D341Med (cell line): ENCODE data around the gene CDC37L1.
"Not testable (repeated sequence)": the region's sequence is repeated elsewhere in the genome, so short reads cannot be mapped to it uniquely, and the experiment has no call there.

Source experiments
- DNase-seq: peaks from one replicate; pipeline ENCODE4 v3.0.0; 2012; ENCODE audit warnings: low spot score

The CDC37L1 gene

DNA sequence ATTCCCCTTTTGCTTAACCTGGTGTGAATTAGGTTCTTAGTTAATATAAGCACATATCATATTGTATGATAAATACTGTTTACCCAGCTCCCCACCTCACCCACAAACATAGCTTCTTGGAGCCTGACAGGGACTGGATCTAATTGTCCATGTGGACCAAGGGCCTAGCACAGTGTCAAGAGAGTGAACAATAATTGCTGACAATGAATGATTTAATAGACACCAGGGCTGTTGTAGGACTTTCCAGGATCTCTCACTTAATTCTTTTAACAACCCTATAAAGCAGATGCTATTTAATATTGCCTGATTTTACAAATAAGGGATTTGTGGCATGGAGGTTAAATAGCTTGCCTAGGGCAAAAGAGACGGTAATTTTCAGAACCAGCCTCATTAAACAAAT is 36.8 kb downstream of the CDC37L1 start:
- DNase-seq = no peak

DNA sequence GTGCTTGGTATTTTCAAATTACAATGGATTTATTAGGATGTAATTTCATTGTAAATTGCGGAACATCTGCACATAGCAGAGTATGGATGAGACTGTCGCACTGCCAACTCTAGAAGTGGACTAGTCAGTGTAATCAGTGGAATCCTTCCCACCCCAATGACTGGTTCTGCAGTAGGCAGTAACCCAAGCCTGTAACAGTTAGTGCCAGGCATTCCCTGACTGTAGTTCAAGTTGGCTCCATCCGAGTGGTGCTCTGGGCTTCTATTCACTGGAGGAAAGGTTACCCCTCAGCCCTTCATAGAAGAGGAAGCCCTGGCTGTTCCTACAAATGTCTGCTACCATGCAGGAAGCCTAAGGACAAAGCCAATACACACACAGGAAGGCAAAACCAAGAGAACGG is 38.4 kb downstream of the CDC37L1 start:
- no peak for DNase-seq

DNA sequence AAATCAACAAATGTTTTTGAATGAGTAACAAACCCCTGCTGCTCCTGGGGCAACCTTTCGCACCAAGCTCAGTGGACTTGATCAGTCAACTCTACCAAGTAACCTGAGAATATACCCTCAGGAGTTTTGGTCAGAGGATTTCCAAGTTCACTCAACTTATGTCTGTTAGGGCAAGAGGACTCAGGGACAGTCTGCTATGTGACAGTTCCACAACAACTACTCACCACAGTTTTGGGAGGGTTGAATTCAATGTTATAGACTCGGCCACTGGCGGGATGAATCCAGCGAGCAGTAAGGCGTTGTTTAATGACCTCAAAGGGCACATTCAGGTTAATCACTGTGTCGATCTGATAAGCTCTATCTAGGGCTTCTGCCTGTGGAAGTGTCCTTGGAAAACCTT is 39.5 kb downstream of the CDC37L1 start:
- DNase-seq = no peak

DNA sequence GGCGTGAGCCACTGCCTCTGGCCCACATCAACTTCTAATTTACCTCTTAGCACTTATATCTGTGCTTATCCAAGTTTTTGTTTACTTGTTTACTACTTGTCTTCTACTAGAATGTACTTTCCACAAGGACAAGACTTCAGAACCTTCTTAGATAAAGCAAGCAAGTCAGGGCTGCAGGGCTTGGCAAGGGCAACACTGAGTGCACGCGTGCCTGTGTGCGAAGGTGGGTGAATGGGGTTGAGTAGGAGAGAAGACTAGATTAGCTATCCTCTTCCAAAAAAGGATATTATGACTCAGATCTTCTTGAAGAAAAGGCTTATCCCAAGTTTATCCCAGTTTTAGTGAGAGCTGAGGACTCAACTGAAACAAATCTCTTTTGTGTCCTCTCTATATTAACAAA is 42.4 kb downstream of the CDC37L1 start:
- DNase-seq = no peak

DNA sequence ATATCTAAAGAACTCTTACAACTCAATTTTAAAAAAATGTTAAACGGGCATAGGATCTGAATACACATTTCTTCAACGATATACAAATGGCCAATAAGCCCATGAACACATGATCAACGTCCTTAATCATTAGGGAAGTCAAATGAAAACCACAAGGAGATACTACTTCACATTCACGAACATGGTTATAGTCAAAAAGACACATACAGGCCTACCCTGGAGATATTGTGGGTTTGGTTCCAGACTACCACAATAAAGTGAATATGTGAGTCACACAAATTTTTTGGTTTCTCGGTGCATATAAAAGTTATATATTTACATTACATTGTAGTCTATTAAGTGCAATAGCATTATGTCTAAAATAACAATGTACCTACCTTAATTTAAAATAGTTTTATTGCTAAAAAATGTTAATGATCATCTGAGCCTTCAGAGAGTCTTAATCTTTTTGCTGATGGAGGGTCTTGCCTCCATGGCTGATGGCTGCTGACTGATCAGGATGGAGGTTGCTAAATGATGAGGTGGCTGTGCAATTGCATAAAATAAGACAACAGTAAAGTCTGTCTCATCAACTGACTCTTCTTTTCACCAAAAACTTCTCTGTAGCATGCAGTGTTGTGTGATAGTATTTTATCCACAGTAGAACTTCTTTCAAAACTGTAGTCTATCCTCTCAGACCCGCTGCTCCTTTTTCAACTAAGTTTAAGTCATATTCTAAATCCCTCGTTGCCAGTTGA is 46.5 kb downstream of the CDC37L1 start:
- DNase-seq = no peak

DNA sequence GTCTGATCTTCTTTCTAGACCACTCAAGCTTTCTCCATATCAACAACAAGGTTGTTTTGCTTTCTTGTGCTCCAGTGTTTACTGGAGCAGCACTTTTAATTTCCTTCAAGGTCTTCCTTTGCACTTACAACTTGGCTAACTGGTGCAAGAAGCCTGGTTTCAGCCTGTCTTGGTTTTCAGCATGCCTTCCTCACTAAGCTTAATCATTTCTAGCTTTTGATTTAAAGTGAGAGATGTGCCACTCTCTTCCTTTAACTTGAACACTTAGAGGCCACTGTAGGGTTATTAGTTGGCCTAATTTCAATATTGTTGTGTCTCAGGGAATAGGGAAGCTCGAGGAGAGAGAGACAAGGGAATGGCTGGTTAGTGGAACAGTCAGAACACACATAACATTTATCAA is 48.2 kb downstream of the CDC37L1 start:
- no peak for DNase-seq

DNA sequence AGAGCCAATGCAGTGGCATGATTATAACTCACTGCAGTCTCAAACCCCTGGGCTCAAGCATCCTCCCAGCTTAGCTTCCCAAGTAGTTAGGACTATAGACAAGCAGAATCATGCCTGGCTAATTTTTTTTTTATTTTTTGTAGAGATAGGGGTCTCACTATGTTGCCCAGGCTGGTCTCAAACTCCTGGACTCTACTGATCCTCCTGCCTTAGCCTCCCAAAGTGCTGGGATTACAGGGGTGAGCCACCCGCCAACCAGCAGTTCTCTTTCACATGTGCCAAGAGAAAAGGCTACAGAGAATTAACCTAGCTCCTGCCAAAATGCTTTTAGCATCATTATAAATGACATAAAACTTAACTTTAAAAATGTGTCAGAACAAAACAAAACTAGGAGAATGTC is 53.5 kb downstream of the CDC37L1 start:
- DNase-seq = no peak

DNA sequence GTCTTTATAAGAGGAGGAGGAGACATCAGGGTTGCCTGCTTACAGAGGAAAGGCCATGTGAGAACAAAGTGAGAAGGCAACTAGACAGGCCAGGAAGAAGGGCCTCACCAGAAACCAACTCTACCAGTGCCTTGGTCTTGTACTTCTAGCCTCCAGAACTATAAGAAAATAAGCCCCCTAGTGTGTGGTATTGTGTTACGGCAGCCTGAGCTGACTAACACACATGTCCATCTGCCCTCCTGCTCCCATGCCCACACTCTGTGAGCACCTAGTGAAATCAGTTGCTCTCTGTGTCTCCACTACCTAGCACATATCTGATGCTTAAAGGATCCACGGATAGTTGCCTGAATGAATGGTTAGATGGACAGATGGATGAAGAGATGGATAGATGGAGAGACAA is 54.8 kb downstream of the CDC37L1 start:
- no peak for DNase-seq

DNA sequence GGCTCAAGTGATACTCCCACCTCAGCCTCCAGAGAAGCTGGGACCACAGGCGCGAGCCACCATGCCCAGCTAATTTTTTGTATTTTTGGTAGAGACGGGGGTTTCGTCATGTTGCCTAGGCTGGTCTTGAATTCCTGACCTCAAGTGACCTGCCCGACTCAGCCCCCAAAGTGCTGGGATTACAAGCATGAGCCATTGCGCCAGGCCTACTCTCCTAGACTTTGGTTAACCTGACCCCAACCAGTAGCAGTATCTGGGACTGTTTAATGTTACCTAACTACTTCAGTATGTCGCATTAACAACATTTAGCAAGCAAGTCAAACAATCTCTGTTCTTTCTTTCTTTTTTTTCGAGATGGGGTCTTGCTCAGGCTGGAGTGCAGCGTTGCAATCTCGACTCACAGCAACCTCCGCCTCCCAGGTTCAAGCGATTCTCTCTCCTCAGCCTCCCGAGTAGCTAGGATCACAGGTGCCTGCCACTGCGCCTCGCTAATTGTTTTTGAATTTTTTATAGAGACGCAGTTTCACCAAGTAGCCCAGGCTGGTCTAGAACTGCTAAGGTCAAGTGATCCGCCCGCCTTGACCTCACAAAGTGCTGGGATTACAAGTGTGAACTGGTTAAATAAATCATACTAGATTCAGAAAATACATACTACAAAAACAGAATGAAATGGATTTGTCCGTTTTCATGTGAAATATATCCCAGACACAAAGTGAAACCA is 59.7 kb downstream of the CDC37L1 start:
- no peak for DNase-seq

DNA sequence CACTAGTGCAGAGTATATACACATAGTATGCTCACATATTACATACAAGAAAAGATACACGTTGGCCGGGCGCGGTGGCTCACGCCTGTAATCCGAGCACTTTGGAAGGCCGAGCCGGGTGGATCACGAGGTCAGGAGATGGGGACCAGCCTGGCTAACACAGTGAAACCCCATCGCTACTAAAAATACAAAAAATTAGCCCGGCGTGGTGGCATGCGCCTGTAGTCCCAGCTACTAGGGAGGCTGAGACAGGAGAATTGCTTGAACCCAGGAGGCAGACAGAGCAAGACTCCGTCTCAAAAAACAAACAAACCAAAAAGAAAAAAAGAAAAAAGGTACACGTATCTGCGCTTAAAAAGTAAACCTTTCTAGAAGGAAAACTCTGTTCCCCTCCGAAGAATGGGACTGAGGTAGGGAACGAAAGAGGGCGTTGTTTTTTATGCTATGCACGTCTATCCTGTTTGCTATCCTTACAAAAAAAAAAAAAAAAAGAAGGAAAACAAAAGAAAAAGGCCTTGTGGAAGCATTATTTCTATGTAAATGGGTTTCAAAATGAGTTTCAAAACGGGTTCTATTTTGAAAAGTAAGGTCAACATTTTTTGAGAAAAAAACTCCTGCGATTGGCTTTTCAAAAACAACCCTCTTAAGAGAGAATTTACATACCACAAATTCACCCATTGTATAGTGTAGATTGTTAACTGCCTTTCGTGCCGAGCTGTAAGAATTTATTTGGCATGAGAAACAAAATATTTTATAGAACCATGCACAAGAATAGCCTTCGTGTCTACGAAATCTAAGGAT is 60.4 kb downstream of the CDC37L1 start:
- no peak for DNase-seq

DNA sequence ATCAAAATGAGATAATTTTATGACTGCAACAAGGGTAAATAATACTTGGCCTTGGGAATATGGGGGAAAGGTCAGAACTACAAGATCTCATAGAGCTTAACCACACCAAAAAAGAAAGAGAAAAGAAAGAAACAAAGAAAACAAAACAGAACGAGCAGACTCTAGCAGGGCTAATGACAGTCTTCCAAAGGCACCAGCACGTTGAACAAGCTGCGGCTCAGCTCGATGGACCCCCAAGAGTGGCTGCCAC is 60.9 kb downstream of the CDC37L1 start:
- DNase-seq = no peak

DNA sequence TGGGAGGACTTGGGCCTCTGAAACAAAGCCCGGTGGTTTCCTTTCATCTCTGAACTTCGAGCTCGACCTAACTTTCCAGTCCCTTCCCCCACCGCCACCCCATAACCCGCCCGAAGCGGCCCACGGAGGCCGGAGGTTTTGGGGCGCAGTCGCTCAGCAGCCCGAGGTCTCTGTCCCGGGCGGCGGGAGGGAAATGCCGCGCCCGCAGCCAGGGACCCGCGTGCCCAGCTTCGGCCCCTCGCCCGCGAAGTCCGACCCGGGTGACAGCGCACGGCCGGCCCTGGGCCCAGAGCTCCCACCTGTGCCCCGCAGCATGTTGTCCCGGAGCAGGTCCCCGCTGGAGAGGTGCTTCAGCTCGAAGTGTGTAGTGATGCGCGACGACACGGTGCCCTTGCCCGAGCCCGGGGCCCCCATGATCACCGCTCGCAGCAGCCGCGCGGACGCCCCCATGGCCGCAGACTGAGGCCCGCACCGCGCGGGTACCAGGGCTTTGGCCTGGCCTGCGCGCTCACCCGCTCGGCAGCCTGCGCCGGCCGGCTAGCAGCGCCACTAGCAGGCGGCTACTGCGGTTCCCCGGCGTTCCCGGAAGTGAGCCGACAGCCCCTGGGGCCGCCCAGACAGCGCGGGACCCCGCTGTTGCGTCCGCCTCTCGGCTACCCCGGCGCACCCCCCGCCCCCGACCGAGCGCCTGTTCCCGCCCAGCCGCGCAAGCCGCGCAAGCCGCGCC is 61.4 kb downstream of the CDC37L1 start, which contains the start of gene AK3:
AK3 (minus strand) TSS at position 565 of the 727 bp plus-strand sequence; CDS start at position 450, 115 bp downstream.
- DNase-seq = peak; percentile 94

DNA sequence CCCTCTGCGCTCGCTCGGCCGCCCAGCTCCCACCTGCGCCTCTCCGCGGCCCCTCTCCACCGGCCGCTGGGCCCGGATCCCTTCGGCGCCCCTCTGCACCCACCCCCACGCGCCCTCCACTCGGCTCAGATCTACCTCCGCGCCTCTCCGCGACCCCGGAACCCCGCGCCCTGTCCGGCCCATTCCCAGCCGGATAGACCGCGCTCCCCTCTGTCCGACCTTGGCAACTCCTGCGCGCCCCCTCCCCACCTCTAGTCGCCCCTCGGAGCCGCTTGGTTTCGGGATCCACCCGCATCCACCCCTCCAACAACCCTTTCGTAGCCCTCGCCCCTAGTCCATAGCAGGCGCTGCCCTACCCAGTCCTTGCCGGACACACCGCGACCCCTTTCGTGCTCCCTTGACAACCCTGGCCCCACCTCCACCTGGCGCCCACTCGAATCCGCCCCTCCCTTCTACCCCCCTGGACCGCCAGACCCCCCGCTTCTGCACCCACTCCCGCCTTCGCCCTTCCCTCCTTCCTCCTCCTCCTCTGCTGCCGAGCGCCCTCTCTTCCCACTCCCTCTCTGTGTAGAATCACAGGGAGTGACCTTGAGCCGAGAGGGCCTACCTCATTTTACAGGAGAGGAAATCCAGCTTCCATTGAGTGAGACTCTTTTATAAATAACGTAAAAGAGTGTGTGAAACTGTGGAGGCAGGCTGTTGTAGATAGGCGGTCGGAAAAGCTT is 62.2 kb downstream of the CDC37L1 start:
- DNase-seq = no peak

DNA sequence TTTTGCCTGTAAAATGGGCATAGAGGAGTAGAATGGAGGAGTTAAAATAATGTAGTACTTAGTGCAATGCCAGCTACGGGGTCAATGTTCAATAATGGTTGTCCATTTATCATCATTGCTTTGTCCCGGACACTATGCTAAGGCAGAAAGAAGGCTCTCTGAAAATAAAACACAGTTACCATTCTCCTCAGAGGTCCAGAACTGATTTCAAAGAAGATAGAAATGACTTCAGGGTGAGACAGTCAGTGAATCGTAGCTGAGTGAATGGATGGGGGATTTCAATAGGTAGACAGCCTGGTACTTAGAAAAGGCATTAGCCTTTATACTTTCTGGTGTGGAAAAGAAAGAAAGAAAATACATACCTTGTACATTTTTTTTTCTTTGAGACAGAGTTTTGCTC is 62.9 kb downstream of the CDC37L1 start:
- no peak for DNase-seq

DNA sequence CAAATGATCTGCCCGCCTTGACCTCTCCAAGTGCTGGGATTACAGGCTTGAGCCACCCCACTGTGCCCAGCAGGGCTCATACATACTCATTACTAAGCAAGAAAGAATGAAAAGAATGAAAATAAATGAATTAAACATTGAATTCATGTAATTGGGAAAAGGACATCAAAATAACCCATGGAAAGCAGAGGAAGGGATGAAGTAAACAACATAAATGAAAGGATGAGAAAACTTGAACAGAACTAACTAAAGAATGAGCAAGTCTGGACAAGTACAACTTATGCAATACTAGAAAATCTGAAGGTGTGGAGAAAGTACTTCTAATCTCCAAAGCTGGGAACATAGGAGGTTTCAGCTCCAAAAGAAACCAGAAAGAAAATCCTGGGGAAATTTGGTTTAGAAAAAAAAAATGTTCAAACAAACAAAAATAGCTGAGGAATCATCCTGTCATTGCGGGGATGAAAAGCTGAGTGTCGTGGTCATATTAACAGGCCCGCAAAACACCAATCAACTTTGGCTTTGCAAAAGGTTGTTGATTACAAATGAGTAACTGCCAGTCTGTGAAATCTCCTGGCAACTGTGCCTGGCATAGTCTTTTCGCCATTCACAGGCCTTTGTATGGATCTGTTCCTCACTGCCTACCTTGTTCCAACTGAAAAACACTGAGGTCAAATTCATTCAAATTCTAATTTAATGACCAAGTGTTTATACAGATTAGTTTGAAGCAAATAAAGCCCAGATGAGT is 63.9 kb downstream of the CDC37L1 start:
- DNase-seq = no peak

DNA sequence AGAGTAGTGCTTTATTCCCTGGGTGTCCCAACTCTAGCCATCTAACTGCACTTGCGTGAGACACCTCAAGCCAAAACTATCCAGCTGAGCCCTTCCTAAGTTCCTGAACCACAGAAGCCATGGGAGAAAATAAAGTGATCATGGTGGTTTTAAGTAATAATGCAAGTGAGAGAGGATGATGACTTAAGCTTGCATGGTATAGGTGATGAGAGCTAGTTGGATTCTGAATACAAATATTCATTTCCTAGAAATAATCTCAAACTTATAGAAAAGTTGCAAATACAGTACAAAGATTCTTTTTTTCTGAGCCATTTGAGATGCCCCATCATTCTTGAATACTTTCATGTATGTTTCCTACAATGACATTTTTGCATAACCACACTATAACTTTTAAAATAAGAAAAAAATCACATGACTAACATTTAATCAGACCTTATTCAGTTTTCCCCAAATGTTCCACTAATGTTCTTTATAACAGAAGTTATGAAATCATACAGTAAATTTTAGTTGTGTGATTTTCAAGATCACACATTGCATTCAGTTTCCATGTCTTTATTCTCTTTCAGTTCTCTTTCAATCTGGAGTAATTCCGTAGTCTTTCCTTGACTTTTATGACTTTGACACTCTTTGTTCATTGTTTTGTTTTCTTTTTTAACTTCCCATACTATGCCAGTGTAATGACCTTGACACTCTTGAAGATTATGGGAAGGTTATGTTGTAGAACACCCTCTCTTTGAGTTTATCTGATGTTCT is 67.1 kb downstream of the CDC37L1 start:
- DNase-seq = no peak

DNA sequence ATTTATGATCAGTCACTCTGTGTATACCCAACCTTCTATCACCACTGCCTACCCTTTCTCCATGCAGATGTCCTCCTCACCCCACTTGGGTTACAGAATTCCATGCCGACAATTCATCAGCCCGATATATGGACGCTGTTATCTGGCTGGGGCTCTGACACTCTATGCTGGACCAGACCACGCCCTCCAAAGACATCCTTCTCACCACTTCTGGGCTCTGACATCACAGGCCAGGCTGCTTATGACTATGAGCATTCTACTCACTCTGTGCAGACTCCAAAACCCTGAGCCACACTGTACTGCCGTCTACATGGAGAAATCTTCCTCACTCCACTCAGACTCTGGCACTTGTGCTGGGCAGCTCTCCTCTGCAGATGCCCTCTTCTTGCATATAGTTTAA is 69.2 kb downstream of the CDC37L1 start:
- DNase-seq = no peak

DNA sequence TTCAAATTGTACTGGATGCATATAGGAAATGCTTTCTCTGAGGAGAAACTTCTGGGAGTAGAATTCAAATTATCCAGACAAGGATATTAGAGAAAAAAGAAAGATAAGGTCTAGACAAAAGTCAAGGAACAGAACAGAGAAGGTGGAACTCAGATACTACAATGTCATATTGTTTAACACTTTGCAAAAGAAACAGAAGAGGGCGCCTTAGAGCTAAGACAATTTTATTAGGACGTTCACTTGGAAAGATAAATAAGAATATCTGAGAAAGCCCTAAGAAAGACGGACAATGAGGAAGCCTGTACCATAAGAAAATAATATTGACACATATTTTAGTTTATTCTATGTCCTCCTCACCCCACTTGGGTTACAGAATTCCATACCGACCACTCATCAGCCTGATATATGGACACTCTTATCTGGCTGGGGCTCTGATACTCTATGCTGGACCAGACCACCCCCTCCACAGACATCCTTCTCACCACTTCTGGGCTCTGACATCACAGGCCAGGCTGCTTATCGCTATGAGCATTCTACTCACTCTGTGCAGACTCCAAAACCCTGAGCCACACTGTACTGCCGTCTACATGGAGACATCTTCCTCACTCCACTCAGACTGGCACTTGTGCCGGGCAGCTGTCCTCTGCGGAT is 70.8 kb downstream of the CDC37L1 start:
- DNase-seq = no peak

DNA sequence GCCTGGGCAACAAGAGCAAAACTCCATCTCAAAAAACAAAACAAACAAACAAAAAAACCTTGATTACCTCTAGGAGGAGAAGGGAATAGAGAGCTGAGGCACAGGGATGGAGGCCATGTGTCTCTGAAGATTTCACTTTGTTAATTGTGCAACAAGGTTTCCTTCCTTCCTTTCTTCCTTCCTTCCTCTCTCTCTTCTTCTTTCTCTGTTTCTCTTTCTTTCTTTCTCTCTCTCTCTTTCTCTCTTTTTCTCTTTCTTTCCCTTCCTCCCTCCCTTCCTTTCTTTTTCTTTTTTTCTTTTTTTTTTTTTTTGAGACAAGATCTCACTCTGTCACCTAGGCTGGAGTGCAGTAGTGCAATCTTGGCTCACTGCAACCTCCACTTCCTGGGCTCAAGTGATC is 75.2 kb downstream of the CDC37L1 start:
- DNase-seq = not testable (repeated sequence)
